SJSA1 (cell line): ENCODE data around the gene COMMD1. TPM values are rescaled to one million over a fixed set of nuclear protein-coding genes. Genes with fewer than 3 reads are reported as not detected.

Experiments
- DNase-seq, 2 experiments: peaks; one replicate each; pipeline ENCODE4 v3.0.0-alpha.2; 2015 to 2020; ENCODE audit warnings: low spot score in 2 of 2, low read depth in 1 of 2
- H3K27ac ChIP-seq: fragments of 250-450 bp; sonication (Bioruptor Pico); 2 replicates; pipeline ENCODE4 v1.5.1; 2020; ENCODE audit warnings: mild to moderate bottlenecking, moderate library complexity
- H3K27me3 ChIP-seq: fragments of 250-450 bp; sonication (Bioruptor Pico); replicated peaks from 2 replicates; pipeline ENCODE4 v1.5.1; 2020; ENCODE audit warnings: mild to moderate bottlenecking, moderate library complexity
- H3K36me3 ChIP-seq: fragments of 250-450 bp; sonication (Bioruptor Pico); 2 replicates; pipeline ENCODE4 v1.5.1; 2020; ENCODE audit warnings: mild to moderate bottlenecking
- H3K4me1 ChIP-seq: fragments of 250-450 bp; sonication (Bioruptor Pico); replicated peaks from 2 replicates; pipeline ENCODE4 v1.6.1; 2021; ENCODE audit warnings: mild to moderate bottlenecking
- H3K4me3 ChIP-seq: fragments of 250-450 bp; sonication (Bioruptor Pico); 2 replicates; pipeline ENCODE4 v1.5.1; 2020; ENCODE audit warnings: mild to moderate bottlenecking
- H3K9me3 ChIP-seq: fragments of 250-450 bp; sonication (Bioruptor Pico); replicated peaks from 2 replicates; pipeline ENCODE4 v1.5.1; 2020; ENCODE audit warnings: mild to moderate bottlenecking
- total RNA-seq: library from RNA; depleted of rRNA; stranded (reverse); fragments of >200 nt; shearing (Covaris generic); gene quantifications from 2 replicates; pipeline ENCODE4 v1.2.3, GENCODE V29; 2014

Gene COMMD1
- total RNA-seq, 1 experiment from 2014 or later: 62.2 TPM

DNA sequence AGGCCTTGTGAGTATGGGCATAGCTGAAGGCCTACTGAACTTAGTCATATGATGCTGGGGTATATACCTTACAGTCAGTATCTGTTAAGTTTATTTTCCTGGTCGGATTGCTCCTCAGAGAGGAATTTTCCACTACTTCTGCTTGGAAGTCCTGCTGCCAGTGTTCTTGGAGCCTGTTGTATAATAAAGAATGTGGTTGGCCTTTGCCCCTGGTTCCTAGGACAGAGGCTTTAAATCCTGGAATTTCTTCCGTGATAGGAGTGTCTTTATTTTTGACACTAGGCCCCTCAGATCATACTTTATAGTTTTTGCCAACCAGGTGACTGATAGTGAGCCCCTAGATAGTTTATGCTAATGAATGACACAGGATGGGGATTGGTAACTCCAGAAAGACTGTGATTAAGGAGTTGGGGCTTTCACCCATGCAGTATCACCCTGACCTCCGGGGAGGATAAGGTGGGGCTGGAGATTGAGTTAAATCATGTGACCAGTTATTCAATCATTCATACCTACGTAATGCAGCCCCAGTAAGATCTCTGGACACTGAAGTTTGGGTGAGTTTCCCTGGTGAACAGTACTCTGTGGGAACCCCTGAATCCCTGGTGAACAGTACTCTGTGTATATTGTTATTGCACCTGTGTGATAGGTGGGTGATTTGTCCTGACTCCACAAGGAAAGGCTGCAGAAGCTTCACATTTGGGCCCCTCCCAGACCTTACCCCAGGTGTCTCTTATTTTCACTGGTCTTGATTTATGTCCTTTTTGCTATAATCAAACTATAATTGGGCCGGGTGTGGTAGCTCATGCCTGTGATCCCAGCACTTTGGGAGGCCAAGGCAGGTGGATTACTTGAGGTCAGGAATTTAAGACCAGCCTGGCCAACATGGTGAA is 56.9 kb downstream of the COMMD1 start:
- Histone ChIP-seq H3K36me3 (no peaks in the 10 kb centered on the region), H3K4me3 (no peak overlapping the region), H3K4me1 (peaks cover 15% of the 10 kb centered on the region), H3K27me3 (no peaks in the 10 kb centered on the region), H3K27ac (no peak overlapping the region), H3K9me3 (no peaks in the 10 kb centered on the region)
- DNase-seq: no peak

DNA sequence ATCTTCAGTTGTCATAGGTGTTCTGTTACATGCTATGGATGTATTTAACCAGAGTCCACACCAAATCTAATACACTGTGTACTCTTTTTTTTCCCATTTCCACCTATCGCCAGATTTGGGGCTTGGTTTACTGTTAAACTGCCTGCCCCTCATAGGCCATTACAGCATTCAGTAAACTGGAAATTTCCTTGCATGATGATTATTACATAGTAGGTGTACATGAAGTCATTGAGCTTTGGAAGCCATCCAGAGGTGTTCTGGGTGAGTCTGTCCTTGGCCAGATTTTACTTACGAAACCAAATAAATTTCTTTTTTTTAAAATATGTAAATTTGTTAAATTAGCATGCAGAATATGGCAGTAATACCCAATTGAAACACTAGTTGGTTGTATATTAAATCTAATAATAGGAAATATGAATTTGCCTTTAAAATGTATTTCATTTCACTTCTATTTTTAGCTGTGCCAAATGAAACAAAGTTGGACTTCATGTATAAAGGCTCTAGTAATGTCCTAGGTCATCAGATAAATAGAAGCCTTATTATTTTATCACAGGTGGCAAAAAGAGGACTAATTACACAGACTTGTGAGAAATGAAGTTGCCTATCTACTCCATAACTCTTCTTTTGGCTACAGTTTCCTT is 60.7 kb downstream of the COMMD1 start:
- Histone ChIP-seq H3K9me3 (no peaks in the 10 kb centered on the region), H3K27me3 (no peaks in the 10 kb centered on the region), H3K36me3 (no peaks in the 10 kb centered on the region), H3K27ac (no peak overlapping the region), H3K4me1 (peaks cover 7% of the 10 kb centered on the region), H3K4me3 (no peak overlapping the region)
- DNase-seq: no peak

DNA sequence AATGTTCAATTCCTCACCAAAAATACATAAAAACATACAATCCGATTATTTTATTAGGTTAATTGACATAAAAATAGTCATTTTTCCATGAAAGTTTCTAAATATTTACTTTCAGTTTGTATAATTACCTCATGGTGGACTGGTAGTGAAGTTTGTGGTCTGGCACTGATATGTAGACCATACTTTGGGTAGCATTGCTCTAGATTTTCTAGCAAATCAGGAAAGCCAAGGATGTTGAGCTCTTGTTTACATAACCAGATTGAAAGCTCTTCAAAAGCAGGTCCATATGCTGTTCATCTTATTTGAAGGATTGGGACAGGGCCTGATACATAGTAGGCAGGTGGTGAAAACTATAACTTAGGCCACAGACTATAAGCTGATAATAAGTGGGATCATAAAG is 61.8 kb downstream of the COMMD1 start:
- Histone ChIP-seq H3K27ac (no peak overlapping the region), H3K9me3 (no peaks in the 10 kb centered on the region), H3K4me3 (no peak overlapping the region), H3K36me3 (no peaks in the 10 kb centered on the region), H3K4me1 (peaks cover 10% of the 10 kb centered on the region), H3K27me3 (no peaks in the 10 kb centered on the region)
- no peak for DNase-seq

DNA sequence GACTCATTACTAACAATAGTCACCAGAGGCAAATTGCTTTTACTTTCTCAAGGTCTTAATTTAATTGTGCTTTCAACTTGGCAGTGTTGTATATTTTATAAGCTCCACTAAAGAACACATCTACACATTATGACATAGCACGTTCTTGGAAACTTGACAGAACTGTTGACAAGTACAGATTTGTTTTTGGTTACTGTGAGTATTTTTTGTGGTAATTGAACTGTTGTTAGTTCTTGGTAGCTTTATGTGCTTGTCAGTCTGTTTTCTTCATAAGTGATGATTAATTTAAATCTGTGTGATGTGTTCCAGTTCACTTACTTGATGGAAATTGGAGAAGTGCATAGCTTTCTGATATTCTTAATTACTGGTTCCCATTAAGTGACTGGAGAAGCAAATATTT is 63.9 kb downstream of the COMMD1 start:
- H3K27ac ChIP-seq: no peak overlapping the region
- DNase-seq: no peak
- no peaks in the 10 kb centered on the region for H3K36me3 ChIP-seq

DNA sequence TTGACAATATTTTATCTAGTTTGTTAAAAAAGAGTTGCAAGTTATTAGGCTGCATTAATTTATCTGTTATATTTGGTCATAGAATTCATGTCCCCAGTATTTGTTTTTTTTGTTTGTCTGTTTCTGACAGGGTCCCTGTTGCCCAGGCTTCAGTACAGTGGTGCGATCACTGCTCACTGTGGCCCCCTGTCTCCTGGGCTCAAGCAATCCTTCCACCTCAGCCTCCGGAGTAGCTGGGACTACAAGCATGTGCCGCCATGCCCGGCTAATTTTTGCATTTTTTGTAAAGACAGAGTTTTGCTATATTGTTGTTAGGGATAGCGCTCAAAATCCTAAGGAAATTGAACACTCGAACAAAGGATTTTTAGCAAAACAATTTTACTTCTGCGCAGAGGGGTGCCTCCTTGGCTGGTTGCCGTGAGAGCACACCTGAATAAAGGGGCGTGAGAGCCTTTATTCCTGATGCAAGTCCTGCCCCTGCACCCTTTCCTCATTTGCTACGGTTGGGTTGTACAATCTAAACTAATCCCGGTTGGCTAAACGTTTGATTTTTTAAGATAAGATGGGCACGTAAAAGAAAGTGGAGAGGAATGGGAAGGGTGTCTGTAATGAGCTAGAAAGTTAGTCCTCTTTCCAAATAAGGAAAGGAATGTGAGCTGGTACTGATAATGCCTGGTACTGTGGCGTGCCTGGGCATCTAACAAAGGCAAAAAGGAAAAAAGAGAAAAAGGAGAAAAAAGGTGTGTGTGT is 65.5 kb downstream of the COMMD1 start:
- no peak overlapping the region for H3K27ac ChIP-seq

More for the DNA sequence above, 63.9 kb downstream of the COMMD1 start:
- H3K4me1 ChIP-seq: peaks cover 10% of the 10 kb centered on the region
- H3K9me3 ChIP-seq: no peaks in the 10 kb centered on the region
- no peaks in the 10 kb centered on the region for H3K27me3 ChIP-seq
- H3K4me3 ChIP-seq: no peak overlapping the region

DNA sequence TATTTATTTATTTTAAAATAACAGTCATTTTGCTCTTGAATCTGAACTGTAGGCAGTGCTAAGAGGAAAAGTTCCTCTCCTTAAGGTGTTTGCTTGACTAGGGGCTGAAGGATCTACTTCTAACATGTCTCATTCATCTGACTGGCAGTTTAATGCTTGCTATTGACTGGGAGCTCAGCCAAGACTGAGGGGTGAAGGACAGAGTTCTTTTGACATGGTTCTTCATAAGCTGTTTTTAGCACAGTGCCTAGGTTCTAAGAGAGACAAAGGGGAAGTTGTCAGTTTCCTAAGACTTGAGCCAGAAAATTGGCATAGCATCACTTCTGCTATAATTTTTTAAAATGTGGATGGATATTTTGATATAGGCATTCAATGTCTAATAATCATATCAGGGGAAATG is 73.0 kb downstream of the COMMD1 start:
- no peaks in the 10 kb centered on the region; the same call in 1 of the 2 replicates for H3K9me3 ChIP-seq
- DNase-seq: no peak
- H3K36me3 ChIP-seq: no peaks in the 10 kb centered on the region
- no peak overlapping the region for H3K27ac ChIP-seq
- no peak overlapping the region for H3K4me3 ChIP-seq
- no peaks in the 10 kb centered on the region for H3K27me3 ChIP-seq
- H3K4me1 ChIP-seq: no peaks in the 10 kb centered on the region

More for the DNA sequence above, 65.5 kb downstream of the COMMD1 start:
- H3K27me3 ChIP-seq: no peaks in the 10 kb centered on the region
- peaks cover 10% of the 10 kb centered on the region for H3K4me1 ChIP-seq
- H3K4me3 ChIP-seq: no peak overlapping the region
- H3K9me3 ChIP-seq: no peaks in the 10 kb centered on the region
- no peak for DNase-seq
- no peaks in the 10 kb centered on the region for H3K36me3 ChIP-seq

DNA sequence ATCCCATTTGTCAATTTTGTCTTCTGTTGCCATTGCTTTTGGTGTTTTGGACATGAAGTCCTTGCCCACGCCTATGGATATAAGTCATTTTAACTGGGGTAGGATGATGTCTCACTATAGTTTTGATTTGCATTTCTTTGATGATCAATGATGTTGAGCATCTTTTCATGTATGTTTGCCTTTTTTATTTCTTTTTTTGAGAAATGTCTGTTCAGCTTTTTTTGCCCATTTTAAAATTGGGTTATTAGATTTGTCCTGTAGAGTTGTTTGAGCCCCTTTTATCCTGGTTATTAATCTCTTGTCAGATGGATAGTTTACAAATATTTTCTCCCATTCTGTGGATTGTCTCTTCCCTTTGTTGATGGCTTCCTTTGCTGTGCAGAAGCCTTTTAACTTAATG is 75.3 kb downstream of the COMMD1 start:
- Histone ChIP-seq H3K36me3 (no peaks in the 10 kb centered on the region), H3K4me3 (no peak overlapping the region), H3K27ac (no peak overlapping the region), H3K4me1 (no peaks in the 10 kb centered on the region), H3K9me3 (no peaks in the 10 kb centered on the region; the same call in 1 of the 2 replicates), H3K27me3 (no peaks in the 10 kb centered on the region)
- no peak for DNase-seq

DNA sequence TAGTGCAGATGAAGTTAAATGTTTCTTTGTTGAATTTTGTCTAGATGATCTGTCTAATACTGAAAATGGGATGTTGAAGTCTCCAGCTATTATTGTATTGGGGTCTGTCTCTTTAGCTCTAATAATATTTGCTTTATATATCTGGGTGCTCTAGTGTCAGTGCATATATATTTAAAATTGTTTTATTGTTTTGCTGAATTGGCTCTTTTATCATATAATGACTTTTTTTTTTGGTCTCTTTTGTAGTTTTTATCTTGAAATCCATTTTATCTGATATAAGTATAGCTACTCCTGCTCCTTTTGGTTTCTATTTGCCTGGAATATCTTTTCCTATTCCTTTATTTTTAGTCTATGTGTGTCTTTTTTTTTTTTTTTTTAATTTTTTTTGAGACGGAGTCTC is 79.2 kb downstream of the COMMD1 start:
- Histone ChIP-seq H3K4me1 (peaks cover 11% of the 10 kb centered on the region), H3K9me3 (no peaks in the 10 kb centered on the region; the same call in 1 of the 2 replicates), H3K27ac (no peak overlapping the region), H3K27me3 (no peaks in the 10 kb centered on the region), H3K4me3 (no peak overlapping the region), H3K36me3 (no peaks in the 10 kb centered on the region)
- DNase-seq: no peak

DNA sequence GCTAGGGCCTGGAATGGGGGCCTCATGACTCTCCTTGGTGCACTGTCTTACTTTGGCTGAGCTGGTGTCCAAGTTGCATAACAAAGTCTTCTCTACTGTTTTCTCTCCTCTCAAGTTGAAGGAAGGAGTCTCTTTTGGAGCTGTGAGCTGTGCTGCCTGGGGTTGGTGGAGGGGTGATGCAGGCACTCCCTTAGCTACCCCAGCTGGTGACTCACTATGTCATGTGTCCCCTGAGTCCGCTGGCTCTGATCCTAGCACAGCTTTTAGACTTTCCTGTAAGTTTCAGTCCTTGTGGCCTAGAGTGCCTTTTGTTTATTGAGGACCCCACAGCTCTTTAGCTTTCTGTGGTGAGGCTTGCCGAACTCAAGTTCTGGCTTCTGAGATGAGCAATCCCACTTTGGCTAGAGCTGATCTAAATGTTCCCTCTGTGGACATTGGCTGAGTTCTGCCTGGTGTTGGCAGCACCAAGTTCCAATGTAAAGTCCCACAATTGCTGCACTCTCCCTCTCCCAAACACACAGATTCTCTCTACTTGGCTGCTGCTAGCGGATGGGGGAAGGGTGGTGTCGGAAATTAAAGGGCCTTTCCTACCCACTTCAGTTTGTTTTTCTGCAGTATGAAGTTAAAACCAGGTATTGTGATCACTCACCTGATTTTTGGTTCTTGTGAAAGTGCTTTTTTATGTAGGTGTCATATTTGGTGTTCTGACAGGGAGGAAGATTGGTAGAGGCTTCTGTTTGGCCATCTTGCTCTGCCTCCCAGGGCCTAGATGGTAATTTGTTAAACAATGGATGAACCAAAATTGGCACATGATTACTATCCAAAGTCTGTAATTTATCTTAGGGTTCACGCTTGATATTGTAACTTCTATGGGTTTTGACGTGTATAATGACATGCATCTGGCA is 83.2 kb downstream of the COMMD1 start:
- Histone ChIP-seq H3K27ac (no peak overlapping the region), H3K4me3 (no peak overlapping the region), H3K36me3 (no peaks in the 10 kb centered on the region), H3K27me3 (no peaks in the 10 kb centered on the region), H3K4me1 (peaks cover 11% of the 10 kb centered on the region), H3K9me3 (no peaks in the 10 kb centered on the region)
- DNase-seq: peak; percentile 47 to 67

DNA sequence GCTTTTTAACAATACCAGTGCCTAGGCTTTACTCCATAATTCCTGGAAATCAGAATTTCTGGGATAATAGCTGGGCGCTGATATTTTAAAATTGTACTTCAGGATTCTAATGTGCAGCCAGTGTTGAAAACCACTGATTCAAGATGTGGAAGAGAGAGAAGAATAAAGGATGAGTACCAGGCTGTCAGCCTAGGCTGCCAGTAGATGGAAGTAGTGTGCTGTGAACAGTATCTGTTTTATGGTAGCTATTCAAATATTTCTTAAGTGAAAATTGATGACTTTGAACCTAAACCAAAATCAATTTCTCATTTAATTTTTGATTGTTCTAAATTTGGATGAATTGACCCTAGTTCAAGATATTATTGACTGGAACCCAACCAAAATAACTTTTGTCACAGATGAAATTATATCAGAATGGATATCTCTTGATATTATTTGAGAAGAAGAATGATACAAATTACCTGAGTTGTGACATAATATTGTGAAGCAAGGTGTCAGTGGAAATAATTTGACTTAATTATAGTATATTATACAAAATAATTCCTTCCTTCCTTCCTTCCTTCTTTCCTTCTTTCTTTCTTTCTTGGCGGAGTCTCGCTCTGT is 88.0 kb downstream of the COMMD1 start:
- Histone ChIP-seq H3K27ac (no peak overlapping the region), H3K4me1 (peaks cover 6% of the 10 kb centered on the region), H3K9me3 (no peaks in the 10 kb centered on the region), H3K27me3 (no peaks in the 10 kb centered on the region), H3K36me3 (no peaks in the 10 kb centered on the region), H3K4me3 (no peak overlapping the region)
- DNase-seq: no peak

DNA sequence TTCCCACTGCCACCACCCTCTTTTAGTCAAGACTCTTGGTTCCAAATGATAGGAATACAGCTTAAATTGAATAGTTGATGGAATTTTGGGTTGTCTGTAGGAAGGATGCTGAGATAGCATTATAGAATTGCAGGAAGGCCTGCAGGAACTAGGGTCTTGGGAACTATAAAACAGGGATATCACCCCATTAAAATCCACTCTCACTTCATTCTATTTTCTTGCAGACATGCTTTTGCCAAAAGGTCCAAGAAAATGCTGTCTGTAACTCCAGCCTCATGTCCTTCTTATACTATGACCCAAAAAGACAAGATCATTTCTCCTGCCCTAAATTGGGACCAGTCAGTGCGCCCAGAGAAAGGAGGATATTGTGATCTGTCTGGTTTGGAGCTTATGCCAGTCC is 89.1 kb downstream of the COMMD1 start:
- Histone ChIP-seq H3K4me1 (no peaks in the 10 kb centered on the region), H3K36me3 (no peaks in the 10 kb centered on the region), H3K27me3 (no peaks in the 10 kb centered on the region), H3K4me3 (no peak overlapping the region), H3K27ac (no peak overlapping the region), H3K9me3 (no peaks in the 10 kb centered on the region)
- DNase-seq: no peak

DNA sequence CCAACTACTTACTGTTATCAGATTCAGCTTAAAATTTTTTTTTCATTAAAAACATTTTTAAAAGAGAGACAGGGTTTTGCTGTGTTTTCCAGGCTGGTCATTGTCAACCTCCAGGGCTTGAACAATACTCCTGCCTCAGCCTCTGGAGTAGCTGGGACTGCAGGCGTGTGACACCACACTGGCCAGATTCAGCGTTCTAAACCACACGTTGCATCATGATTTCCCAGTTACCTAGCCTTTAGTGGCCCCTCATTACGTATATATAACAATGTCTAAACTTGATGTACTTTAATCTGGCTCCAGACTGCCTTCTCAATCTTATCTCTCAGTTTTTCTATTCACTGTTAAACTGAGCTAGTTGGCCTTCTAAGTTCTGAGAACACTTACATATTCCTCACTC is 89.6 kb downstream of the COMMD1 start:
- no peak overlapping the region for H3K27ac ChIP-seq
- no peak overlapping the region for H3K4me3 ChIP-seq
- no peaks in the 10 kb centered on the region for H3K4me1 ChIP-seq
- H3K27me3 ChIP-seq: no peaks in the 10 kb centered on the region
- DNase-seq: no peak
- H3K9me3 ChIP-seq: no peaks in the 10 kb centered on the region
- H3K36me3 ChIP-seq: no peaks in the 10 kb centered on the region

DNA sequence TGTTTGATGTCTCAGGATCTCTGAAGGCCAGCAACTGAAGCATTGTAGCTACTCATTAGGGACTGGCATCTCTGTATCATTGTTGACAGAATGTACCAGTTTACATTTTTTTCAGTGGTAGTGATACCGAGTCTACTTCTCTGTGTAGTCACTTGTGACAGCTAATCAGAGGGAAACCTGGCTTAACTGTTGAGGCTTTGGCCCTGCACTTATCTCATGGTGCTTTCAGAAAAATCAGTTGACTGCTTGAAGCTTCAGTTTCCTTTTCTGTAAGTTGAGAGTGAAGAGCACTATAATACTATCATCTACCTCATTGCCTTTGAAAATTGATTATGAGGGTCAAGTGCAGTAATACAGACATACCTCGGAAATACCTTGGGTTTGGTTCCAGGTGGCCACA is 90.0 kb downstream of the COMMD1 start:
- no peaks in the 10 kb centered on the region for H3K27me3 ChIP-seq
- H3K4me1 ChIP-seq: no peaks in the 10 kb centered on the region
- no peaks in the 10 kb centered on the region for H3K9me3 ChIP-seq
- DNase-seq: no peak
- no peak overlapping the region for H3K27ac ChIP-seq
- no peaks in the 10 kb centered on the region for H3K36me3 ChIP-seq
- no peak overlapping the region for H3K4me3 ChIP-seq
